HG03520 (cell line): ENCODE results near the gene PSTPIP2.
A peak's percentile ranks its signal among the peaks of the same experiment; 100 is the strongest.
"Not testable (repeated sequence)": the region's sequence is repeated elsewhere in the genome, so short reads cannot be mapped to it uniquely, and the experiment has no call there.

ENCODE experiments used
- ATAC-seq: cut with Tn5 transposase; IDR thresholded peaks from one replicate; pipeline ENCODE4 v1.9.1; 2021; ENCODE audit warnings: mild to moderate bottlenecking, moderate library complexity; ENCODE audit not compliant: unreplicated experiment

The PSTPIP2 gene

DNA sequence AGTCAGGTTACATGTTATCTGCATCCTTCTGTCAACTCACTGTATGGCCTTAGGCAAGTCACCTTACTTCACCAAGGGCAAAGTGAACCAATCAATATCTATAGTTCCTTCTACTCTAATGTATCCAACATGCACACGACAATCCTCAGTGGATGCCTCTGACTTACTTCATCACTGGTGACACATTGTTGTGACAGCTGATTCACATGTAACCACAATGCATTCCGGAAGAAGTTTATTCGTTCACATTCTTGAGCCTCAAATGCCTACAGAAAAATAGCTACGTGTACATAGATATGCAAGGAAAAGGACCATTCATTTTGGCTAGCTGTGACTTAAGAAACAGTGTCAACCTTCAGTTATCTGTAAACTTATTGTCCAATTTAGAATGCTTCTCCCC lies 78.6 kb downstream of the PSTPIP2 start:
- no peak for ATAC-seq

- ATAC-seq = not testable (repeated sequence)
These were observed 79.5 kb downstream of the PSTPIP2 start for GRCh38 chr18:45992527-45992926.

DNA sequence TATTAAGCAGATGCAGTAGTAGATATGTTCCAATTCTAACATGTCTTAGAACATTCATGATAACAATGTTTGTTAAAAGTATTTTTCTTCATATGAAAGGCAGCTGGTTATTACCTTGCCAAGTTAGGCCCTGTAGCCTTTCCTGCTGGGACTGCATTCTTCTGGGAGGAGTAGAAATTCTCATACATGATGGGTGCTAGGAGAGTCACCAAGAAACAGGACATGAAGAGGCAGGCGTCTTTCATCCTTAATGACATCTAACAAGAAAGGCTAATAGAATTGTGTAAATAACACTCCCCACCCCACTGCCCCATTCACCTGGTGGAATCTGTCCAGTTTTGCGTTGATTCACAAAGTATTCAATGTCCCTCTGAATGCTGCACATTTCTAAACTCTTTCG lies 80.3 kb downstream of the PSTPIP2 start:
- ATAC-seq = no peak

DNA sequence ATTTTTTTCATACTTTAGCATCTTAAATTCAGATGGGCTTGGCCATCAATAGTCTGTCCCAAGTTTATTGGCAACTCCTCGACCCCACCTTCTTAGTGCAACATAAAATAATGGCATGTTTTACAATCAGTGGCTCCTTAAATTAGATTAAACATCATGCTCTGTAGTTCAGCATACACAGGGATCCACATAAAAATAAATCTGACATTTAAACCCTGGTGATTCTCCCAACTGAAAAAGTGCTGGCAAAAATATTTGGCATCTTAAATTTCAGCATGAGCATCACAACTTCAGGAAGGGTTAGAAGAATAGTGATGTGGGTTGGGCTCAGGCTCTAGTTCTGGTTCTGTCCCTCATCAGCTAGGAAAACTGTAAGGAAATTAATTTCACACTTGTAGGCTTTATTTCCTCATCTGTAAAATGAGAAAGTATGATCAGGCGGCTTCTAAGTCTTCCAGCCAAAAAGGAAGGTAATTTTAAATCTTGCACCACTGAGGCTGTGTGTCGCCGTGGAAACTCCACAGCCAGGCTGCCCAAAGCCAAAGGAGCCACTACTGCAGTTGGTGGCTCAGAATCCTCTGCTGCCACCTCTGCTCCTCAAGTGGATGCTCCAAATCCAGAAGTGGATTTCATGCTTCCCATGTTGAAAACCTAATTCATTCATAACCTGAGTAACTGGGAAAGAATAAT lies 87.4 kb downstream of the PSTPIP2 start:
- ATAC-seq = no peak

DNA sequence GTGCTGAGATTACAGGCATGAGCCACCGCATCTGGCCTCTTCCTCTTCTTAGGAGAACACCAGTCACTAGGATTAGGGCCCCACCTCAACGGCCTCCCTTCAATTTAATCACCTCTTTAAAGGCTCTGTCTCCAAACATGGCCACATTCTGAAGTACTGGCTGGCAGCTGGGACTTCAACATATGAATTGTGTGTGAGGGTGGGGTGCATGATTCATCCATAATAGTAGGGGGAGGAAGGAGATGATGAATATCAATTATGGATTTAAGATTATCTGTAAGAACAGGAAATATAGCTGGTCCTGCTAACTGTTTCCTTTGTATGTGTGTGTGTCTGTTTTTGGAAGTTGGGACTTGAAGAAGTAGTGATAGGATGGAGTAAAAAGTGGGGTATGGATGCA lies 90.2 kb downstream of the PSTPIP2 start:
- ATAC-seq = no peak

GRCh38 chr18:45980229-45980628 lies 91.8 kb downstream of the PSTPIP2 start:
- no peak for ATAC-seq

- no peak for ATAC-seq
These were observed 94.0 kb downstream of the PSTPIP2 start for GRCh38 chr18:45978084-45978483.

DNA sequence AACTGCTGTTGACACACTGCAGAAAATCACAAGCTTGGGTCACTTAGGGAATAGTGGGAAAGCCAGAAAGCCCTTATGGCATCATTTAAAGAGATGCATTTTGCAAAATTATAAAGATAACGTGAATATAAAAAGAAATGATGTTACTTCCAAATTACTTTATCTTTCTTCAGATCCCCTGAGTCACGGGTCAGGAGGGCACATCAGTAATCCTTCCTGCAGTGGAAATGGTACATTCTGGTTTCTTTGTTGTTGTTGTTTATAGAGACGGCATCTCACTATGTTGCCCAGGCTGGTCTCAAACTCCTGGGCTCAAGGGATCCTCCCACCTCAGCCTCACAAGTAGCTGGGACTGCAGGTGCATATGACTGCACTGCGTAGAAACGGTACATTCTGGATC lies 95.1 kb downstream of the PSTPIP2 start:
- ATAC-seq = no peak

DNA sequence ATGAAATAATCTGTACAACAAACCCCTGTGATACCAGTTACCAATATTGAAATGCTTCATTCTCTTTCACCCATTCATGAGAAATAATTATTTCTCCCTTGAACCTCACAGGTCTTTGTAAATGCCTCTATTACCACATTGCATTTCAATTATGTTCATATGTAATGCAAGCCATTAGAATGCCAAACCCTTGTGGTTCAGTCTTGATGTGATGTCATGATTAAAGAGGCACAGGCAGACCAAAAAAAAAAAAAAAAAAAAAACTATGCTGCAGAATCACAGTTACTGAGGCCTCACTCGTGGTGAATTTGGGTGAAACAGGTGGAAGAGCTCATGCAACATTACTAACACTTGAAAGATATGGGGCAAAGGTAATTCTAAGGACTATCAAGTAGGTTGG lies 95.5 kb downstream of the PSTPIP2 start:
- ATAC-seq = no peak

DNA sequence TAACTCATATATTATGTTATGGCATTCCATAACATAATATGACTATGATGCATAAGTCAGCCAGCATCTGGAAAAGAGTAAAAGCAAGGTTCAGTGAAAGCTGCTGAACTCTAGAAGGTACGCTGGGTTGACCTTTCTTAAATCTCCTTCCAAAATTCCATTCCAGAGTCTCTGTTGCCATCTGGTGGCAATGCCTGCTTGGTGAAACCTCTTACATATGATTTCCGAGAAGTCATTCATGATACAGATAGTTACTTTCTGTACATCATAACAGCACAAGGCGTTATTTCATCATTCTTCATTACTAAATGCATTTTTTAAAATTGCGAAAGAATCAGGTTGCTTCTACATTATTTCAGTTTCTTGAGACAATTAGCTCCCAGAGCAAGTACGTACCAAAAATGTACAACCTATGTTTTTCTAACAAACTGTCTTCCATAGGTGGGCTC lies 97.9 kb downstream of the PSTPIP2 start:
- no peak for ATAC-seq

DNA sequence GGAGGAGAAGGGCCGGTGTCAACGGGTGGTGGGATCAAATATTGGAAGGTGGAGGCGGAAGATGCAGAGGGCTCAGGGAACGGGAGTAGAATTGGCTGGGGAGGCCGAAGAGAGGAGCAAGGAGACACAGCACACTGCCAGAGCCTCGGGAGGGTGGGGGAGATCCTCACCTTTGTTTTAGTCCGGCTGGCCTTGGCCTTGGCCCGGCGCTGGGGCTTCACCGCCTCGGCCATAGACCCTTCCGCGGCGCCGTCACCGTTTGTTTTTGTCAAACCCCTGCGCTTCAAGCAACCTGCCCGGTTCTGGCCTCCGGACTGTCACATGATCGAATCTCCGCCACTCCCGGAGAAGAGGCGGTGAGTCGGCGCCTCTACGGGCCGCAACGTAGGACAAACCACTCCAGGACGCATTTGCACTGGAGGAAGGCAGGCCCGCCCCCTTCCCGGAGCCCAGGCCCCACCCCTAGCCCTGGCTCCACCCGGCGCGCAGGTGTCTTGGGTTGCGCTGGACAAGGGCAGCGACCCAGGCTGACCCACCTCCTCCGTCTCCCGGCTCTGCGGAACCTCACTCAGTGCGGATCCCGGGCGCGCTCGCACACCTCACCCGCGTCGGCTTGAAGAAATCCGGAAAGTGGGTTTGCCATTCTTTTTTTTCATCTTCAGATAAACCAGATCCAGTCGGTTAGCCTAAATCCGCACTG lies 104.9 kb downstream of the PSTPIP2 start, which contains the start of gene EPG5:
TSS of gene EPG5 (minus strand) at position 323 of the 700 bp plus-strand sequence. CDS start at position 233, 90 bp downstream.
- peak; percentile 96 for ATAC-seq

GRCh38 chr18:45964913-45965312 lies 107.1 kb downstream of the PSTPIP2 start:
- not testable (repeated sequence) for ATAC-seq

DNA sequence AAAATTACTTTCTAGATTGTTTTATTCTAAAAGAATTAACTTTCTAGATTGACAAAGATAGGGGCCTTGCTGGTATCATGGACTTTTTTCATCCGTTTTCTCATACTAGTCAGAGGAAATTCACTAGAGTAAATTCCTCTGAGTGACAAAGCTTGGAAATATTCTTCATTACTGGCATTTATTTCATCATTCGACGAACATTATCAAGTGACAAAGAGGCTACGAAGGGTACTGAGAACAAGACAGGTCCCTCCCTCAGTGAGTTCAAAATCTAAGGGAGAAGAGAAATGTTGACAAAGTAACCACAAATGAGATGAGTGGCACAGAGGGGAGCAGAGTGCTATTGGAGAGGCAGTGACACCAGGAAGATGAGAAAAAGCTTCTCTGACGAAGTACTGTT lies 109.2 kb downstream of the PSTPIP2 start:
- no peak for ATAC-seq

GRCh38 chr18:45962461-45962860 lies 109.6 kb downstream of the PSTPIP2 start:
- no peak for ATAC-seq

- not testable (repeated sequence) for ATAC-seq
These were observed 112.6 kb downstream of the PSTPIP2 start for GRCh38 chr18:45959484-45959883.

DNA sequence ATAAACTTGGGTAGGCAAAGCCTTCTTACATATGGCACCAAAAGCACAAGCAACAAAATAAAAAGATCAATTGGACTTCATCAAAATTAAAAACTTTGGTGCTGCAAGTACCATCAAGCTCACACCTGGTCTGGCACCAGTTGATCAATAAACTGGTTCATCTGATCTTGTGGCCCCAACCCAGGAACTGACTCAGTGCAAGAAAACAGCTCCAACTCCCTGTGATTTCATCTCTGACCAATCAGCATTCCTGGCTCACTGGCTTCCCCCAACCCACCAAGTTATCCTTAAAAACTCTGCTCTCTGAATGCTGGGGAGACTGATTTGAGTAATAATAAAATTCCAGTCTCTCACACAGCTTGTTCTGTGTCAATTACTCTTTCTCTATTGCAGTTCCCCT lies 113.3 kb downstream of the PSTPIP2 start:
- ATAC-seq = no peak

DNA sequence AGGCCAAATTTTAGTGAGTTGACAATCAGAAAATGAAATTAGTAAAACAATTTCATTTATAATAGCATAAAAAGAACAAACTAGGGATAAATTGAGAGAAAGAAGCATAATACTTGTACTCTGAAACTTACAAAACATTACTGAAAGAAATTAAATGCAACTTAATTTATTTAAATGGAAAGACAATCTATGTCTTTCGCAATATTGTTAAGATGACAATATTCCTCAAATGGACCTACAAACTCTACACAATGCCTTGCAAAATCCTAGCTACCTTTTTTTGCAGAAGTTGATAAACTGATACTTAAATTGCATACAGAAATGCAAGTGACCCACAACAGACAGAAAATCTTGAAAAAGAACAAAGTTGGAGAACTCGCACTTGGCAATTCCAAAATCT lies 114.0 kb downstream of the PSTPIP2 start:
- ATAC-seq = no peak

DNA sequence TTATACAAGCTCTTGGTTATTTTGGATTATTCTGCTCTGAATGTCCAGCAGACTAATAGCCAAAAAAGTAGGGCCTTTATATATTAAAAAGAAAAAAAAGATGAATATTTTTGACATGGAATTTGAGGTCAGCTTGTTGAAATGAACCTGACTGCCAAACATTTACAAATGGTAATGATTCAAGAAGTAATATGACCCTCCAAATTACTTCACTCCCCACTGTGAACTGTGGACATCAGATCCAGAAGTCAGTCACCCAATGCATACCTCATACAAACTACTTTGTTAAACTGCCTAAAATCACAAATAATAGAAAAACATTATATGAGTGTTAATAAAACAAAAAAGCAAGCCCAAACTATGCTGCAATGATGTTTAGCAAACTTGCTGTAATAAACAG lies 115.0 kb downstream of the PSTPIP2 start:
- ATAC-seq = no peak

DNA sequence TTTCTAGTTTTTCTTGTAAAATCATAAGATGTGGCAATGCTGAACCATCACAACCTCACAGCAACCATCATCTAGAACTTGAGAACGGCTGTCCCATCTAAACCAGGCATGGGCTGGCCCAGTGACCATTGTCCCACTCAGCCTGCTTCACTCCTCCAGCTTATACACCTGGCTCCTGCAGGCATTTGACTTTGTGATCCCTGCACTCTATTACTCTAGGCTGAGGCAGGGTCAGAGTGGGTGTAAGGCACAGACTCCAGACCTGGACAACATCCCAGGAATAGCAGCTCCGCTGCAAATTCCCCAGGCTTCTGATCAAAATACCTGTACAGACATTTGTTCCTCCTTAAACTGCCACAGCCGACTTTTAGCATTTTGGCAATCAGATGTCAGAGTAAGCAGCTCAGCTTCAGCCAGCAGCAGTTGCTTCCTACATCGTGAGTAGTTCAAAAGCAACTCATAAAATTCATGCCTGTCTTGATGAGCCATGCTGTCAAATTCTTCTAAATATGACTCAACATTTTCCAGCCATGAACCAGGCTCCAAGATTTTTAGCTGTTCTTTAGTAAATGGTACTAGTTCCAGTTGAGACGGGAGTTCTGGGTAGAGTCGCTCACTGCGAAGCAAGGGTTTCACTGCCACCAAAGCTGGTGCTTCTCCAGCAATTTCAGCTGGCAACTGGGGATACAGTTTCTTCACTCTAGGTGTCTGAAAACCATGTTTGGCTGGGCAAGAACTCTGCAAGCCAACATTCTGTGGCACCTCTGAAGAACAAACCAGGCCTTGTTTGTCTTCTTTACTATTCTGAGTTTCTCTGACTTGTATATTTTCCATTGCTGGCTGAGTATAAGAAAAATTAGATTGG lies 117.8 kb downstream of the PSTPIP2 start:
- ATAC-seq = no peak

GRCh38 chr18:45951016-45951714 lies 120.9 kb downstream of the PSTPIP2 start:
- ATAC-seq = no peak

DNA sequence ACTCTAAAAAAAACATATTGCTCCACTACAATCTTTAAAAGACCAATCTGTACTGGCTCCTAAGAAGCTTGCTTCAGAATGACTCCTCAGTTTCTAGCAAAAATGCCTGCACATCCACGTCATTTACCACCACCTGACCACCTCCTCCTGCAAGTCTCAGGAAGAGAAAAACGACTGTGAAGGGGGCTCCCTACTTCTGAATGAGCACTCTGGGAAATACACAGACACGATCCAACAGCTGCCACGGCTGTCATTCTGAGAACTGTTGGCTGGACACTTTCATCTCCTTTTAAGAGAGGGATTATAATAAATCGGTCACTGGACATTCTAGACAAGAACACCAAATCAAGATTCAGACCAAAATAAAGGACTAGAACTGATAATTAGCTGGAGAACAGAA lies 126.4 kb downstream of the PSTPIP2 start:
- ATAC-seq = no peak
